Measurements from ENCODE around the gene FRMD4B.
"Not testable (repeated sequence)": the region's sequence is repeated elsewhere in the genome, so short reads cannot be mapped to it uniquely, and the experiment has no call there.

Gene FRMD4B

DNA sequence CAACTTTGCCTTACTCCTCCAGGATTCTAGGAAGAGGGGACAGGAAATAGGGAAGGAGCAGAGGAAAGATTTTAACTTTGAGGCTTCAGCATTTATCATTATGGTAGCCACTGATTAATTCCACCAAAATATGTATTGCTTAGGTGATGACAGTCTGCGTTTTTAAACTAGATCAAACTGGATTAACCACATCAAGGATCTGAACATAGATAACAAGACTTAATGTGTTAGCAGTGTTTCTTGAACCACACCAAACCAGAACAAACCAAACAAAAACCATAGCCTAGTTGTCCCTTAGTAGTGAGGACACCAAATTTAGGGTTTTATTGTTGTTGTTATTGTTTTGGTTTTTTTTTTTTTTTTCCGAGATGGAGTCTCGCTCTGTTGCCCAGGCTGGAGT lies 150.0 kb downstream of the FRMD4B start:
- no peaks in the 10 kb centered on the region for H3F3A ChIP-seq (ENCODE audit: low read depth)
- H3K79me2 ChIP-seq (ENCODE audit: insufficient read depth, low read length), result no peaks in the 10 kb centered on the region
- H2AFZ ChIP-seq (ENCODE audit: low read length), result no peak overlapping the region
- H3K36me3 ChIP-seq (ENCODE audit: insufficient read depth, low read length), result no peaks in the 10 kb centered on the region
- TF ChIP-seq, protein P1, sequence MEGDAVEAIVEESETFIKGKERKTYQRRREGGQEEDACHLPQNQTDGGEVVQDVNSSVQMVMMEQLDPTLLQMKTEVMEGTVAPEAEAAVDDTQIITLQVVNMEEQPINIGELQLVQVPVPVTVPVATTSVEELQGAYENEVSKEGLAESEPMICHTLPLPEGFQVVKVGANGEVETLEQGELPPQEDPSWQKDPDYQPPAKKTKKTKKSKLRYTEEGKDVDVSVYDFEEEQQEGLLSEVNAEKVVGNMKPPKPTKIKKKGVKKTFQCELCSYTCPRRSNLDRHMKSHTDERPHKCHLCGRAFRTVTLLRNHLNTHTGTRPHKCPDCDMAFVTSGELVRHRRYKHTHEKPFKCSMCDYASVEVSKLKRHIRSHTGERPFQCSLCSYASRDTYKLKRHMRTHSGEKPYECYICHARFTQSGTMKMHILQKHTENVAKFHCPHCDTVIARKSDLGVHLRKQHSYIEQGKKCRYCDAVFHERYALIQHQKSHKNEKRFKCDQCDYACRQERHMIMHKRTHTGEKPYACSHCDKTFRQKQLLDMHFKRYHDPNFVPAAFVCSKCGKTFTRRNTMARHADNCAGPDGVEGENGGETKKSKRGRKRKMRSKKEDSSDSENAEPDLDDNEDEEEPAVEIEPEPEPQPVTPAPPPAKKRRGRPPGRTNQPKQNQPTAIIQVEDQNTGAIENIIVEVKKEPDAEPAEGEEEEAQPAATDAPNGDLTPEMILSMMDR (conservative IDR thresholded peaks at IDR 0.05; ENCODE audit: low read length), result no peak
- no peak overlapping the region for H3K9ac ChIP-seq (ENCODE audit: low read depth, low read length, poor library complexity, severe bottlenecking)
- H3K4me2 ChIP-seq (ENCODE audit: low read depth, low read length, poor library complexity, severe bottlenecking), result no peak overlapping the region
- no peaks in the 10 kb centered on the region for H3K4me1 ChIP-seq (ENCODE audit: insufficient read depth, low read length, poor library complexity, severe bottlenecking)
- H3K27me3 ChIP-seq (ENCODE audit: insufficient read depth, low read length, poor library complexity, severe bottlenecking), result no peaks in the 10 kb centered on the region
- no peak overlapping the region for H3K4me3 ChIP-seq (ENCODE audit: low read length, poor library complexity, severe bottlenecking)
- H3K9me2 ChIP-seq (replicated peaks; ENCODE audit: low read depth, low read length), result no peaks in the 10 kb centered on the region
- H4K20me1 ChIP-seq (ENCODE audit: insufficient read depth, low read length, poor library complexity, severe bottlenecking), result no peaks in the 10 kb centered on the region
- no peaks in the 10 kb centered on the region for H3K9me3 ChIP-seq (ENCODE audit: insufficient read depth, low read depth, low read length)

DNA sequence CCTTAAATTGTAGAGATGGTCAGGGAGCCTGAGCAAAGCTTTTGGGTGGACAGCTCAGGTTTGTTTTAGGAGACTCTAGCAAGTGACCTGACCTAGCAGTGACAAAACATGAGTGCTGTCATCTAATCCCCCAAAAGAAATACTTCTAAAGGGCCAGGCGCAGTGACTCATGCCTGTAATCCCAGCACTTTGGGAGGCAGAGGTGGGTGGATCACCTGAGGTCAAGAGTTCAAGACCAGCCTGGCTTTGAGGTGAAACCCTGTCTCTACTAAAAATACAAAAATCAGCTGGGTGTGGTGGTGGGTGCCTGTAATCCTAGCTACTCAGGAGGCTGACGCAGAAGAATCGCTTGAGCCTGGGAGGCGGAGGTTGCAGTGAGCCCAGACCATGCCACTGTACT lies 150.7 kb downstream of the FRMD4B start:
- H3K36me3 ChIP-seq (ENCODE audit: insufficient read depth, low read length); H3K4me3 ChIP-seq (ENCODE audit: low read length, poor library complexity, severe bottlenecking); H3F3A ChIP-seq (ENCODE audit: low read depth); H3K4me1 ChIP-seq (ENCODE audit: insufficient read depth, low read length, poor library complexity, severe bottlenecking); H3K79me2 ChIP-seq (ENCODE audit: insufficient read depth, low read length); H4K20me1 ChIP-seq (ENCODE audit: insufficient read depth, low read length, poor library complexity, severe bottlenecking); H3K27me3 ChIP-seq (ENCODE audit: insufficient read depth, low read length, poor library complexity, severe bottlenecking); H3K4me2 ChIP-seq (ENCODE audit: low read depth, low read length, poor library complexity, severe bottlenecking); H3K9me3 ChIP-seq (ENCODE audit: insufficient read depth, low read depth, low read length); H3K9me2 ChIP-seq (replicated peaks; ENCODE audit: low read depth, low read length); H3K9ac ChIP-seq (ENCODE audit: low read depth, low read length, poor library complexity, severe bottlenecking); H2AFZ ChIP-seq (ENCODE audit: low read length): not testable (repeated sequence)

DNA sequence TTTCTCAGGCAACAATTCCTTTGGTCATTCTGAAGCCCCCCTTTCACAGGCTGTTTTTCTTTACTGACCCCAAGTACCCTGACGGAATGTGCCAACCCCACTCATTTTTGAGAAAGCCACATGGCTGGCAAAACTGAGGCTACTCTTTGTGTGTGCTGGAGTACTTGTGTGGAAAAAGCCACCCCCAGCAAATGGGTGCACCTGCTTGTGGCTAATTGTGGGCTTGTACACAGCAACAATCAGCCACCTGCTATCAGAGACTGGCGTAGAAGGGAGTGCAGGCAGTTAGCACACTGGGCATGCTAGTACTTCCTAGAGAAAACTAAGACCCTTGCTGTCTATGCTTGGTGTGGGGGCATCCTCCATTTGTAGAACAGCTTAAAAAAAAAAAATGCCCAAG lies 153.4 kb downstream of the FRMD4B start:
- H4K20me1 ChIP-seq (ENCODE audit: insufficient read depth, low read length, poor library complexity, severe bottlenecking), result no peaks in the 10 kb centered on the region
- H3K79me2 ChIP-seq (ENCODE audit: insufficient read depth, low read length), result no peaks in the 10 kb centered on the region
- H3K9me3 ChIP-seq (ENCODE audit: insufficient read depth, low read depth, low read length), result no peaks in the 10 kb centered on the region
- H3K9ac ChIP-seq (ENCODE audit: low read depth, low read length, poor library complexity, severe bottlenecking), result no peak overlapping the region
- no peak for TF ChIP-seq EZH2phosphoT487 (IDR thresholded peaks at IDR 0.05; ENCODE audit: borderline replicate concordance)
- TF ChIP-seq, protein P1 (conservative IDR thresholded peaks at IDR 0.05; ENCODE audit: low read length), result no peak
- no peaks in the 10 kb centered on the region for H3K9me2 ChIP-seq (replicated peaks; ENCODE audit: low read depth, low read length)
- no peaks in the 10 kb centered on the region for H3F3A ChIP-seq (ENCODE audit: low read depth)
- no peaks in the 10 kb centered on the region for H3K4me1 ChIP-seq (ENCODE audit: insufficient read depth, low read length, poor library complexity, severe bottlenecking)
- no peak overlapping the region for H2AFZ ChIP-seq (ENCODE audit: low read length)
- no peak overlapping the region for H3K4me2 ChIP-seq (ENCODE audit: low read depth, low read length, poor library complexity, severe bottlenecking)
- H3K36me3 ChIP-seq (ENCODE audit: insufficient read depth, low read length), result no peaks in the 10 kb centered on the region
- no peak overlapping the region for H3K4me3 ChIP-seq (ENCODE audit: low read length, poor library complexity, severe bottlenecking)
- H3K27me3 ChIP-seq (ENCODE audit: insufficient read depth, low read length, poor library complexity, severe bottlenecking), result no peaks in the 10 kb centered on the region

- Histone ChIP-seq H3K27me3 (ENCODE audit: insufficient read depth, low read length, poor library complexity, severe bottlenecking) (no peaks in the 10 kb centered on the region), H4K20me1 (ENCODE audit: insufficient read depth, low read length, poor library complexity, severe bottlenecking) (no peaks in the 10 kb centered on the region), H3K9me2 (replicated peaks; ENCODE audit: low read depth, low read length) (no peaks in the 10 kb centered on the region), H3K79me2 (ENCODE audit: insufficient read depth, low read length) (no peaks in the 10 kb centered on the region), H3K9ac (ENCODE audit: low read depth, low read length, poor library complexity, severe bottlenecking) (no peak overlapping the region), H3K36me3 (ENCODE audit: insufficient read depth, low read length) (no peaks in the 10 kb centered on the region), H3F3A (ENCODE audit: low read depth) (no peaks in the 10 kb centered on the region), H3K4me2 (ENCODE audit: low read depth, low read length, poor library complexity, severe bottlenecking) (no peak overlapping the region), H3K4me1 (ENCODE audit: insufficient read depth, low read length, poor library complexity, severe bottlenecking) (no peaks in the 10 kb centered on the region), H3K9me3 (ENCODE audit: insufficient read depth, low read depth, low read length) (no peaks in the 10 kb centered on the region), H2AFZ (ENCODE audit: low read length) (no peak overlapping the region), H3K4me3 (ENCODE audit: low read length, poor library complexity, severe bottlenecking) (no peak overlapping the region)
- TF ChIP-seq, protein P1 (conservative IDR thresholded peaks at IDR 0.05; ENCODE audit: low read length), result no peak
- TF ChIP-seq EZH2phosphoT487 (IDR thresholded peaks at IDR 0.05; ENCODE audit: borderline replicate concordance), result no peak
Measured at GRCh38 chr3:69231929-69232440, 153.9 kb downstream of the FRMD4B start.

Measured in Loucy (cell line).